Stomach (tissue), 9 donors: ENCODE results near the gene SPEM2. TPM values are rescaled to one million over a fixed set of nuclear protein-coding genes. Genes with fewer than 3 reads are reported as not detected.

ENCODE experiments used
- DNase-seq, 2 donors: peaks; one replicate each; pipeline versions ENCODE4 v3.0.0 to v3.0.0-alpha.2; 2013 to 2019
- H3K27ac ChIP-seq, 5 donors: fragments of 200-600 bp in 4 of 5; sonication (generic) in 4 of 5; one replicate each; pipeline ENCODE4 v1.5.1; 2013 to 2019; ENCODE audit warnings: mild to moderate bottlenecking in 1 of 5, moderate library complexity in 1 of 5
- H3K27me3 ChIP-seq, 3 donors: fragments of 200-600 bp; sonication (generic); one replicate each; pipeline ENCODE4 v1.5.1; 2017 to 2019; ENCODE audit warnings: mixed run types in 1 of 3
- H3K36me3 ChIP-seq, 4 donors: fragments of 200-600 bp; sonication (generic); 1 replicate in 3 of 4; 2 replicates in 1 of 4; pipeline ENCODE4 v1.5.1; 2016 to 2019
- H3K4me1 ChIP-seq, 4 donors: fragments of 200-600 bp; sonication (generic); one replicate each; pipeline ENCODE4 v1.5.1; 2016 to 2019
- H3K4me3 ChIP-seq, 4 donors: fragments of 200-600 bp; sonication (generic) in 3 of 4; one replicate each; pipeline ENCODE4 v1.5.1; 2016 to 2019; ENCODE audit warnings: mild to moderate bottlenecking in 1 of 4
- H3K9me3 ChIP-seq, 4 donors: fragments of 200-600 bp; sonication (generic); one replicate each; pipeline ENCODE4 v1.5.1; 2016 to 2019
- CTCF ChIP-seq, 7 experiments: fragments of 450-650 bp in 4 of 7; fragments of 200-600 bp in 3 of 7; sonication (generic) in 3 of 7; IDR thresholded peaks; one replicate each; pipeline ENCODE4 v1.5.1; 2016 to 2019; ENCODE audit warnings: antibody characterized with exemption in 7 of 7, control low read depth in 2 of 7, mild to moderate bottlenecking in 1 of 7
- EP300 ChIP-seq: sonication (generic); formaldehyde crosslinking; IDR thresholded peaks from one replicate; pipeline ENCODE4 v1.6.1; 2017; ENCODE audit warnings: antibody characterized with exemption
- POLR2A ChIP-seq, 4 donors: fragments of 450-650 bp; IDR thresholded peaks; one replicate each; pipeline ENCODE4 v1.6.1; 2016; ENCODE audit warnings: antibody characterized with exemption in 4 of 4, control low read depth in 2 of 4, mild to moderate bottlenecking in 1 of 4, moderate library complexity in 1 of 4
- POLR2AphosphoS5 ChIP-seq, 3 donors: sonication (generic); formaldehyde crosslinking; IDR thresholded peaks; one replicate each; pipeline ENCODE4 v1.6.1; 2016; ENCODE audit warnings: antibody characterized with exemption in 3 of 3
- WGBS, 5 donors: extraction: QIAGEN DNeasy Blood & Tissue Kit in 3 of 5; methylation state at CpG; one replicate each; pipeline versions ENCODE4 v1.1.5 to v1.1.7; 2013 to 2018; 5-methylcytosine and 5-hydroxymethylcytosine counted together
- intact Hi-C: fragments of 100-400 bp; cut with DNase I; formaldehyde crosslinking; loops from one replicate; pipeline ENCODE4 v1.15.1; 2023; ENCODE audit warnings: low total_unique reads
- polyA plus RNA-seq, 3 donors: library from polyadenylated mRNA; stranded (reverse); fragments of 200-250 nt; gene quantifications; one replicate each; pipeline ENCODE4 v1.2.3, GENCODE V29; 2013
- total RNA-seq, 5 donors: library from RNA; depleted of rRNA; stranded (reverse); fragments of >200 nt; gene quantifications; one replicate each; pipeline versions ENCODE4 v1.1.0 to v1.2.3, GENCODE V29; 2014 to 2016
- donor health status: healthy with polysubstance abuse.
- donor health status: Bipolar disorder and iron deficiency.
- donor health status: healthy.

The SPEM2 gene
- total and polyA plus RNA-seq, 8 donors, result not detected

- no peak for TF ChIP-seq POLR2AphosphoS5 (IDR thresholded peaks at IDR 0.05)
- TF ChIP-seq POLR2A (IDR thresholded peaks at IDR 0.05), result no peak
- no peak for TF ChIP-seq CTCF (IDR thresholded peaks at IDR 0.05)
- TF ChIP-seq EP300, result no peak
- DNase-seq, result no peak
- intact Hi-C loops, result no loop called here
- 78 to 90% (median 86%) methylated on average over 7 of the region's 7 CpGs for WGBS, 5 donors
- Histone ChIP-seq H3K4me1 (peaks cover 26 to 46% (median 42%) of the 10 kb centered on the region in 4 donors), H3K27ac (no peak overlapping the region), H3K9me3 (no peaks in the 10 kb centered on the region), H3K4me3 (no peak overlapping the region), H3K27me3 (peaks cover 11 to 94% (median 53%) of the 10 kb centered on the region in 3 donors), H3K36me3 (no peaks in the 10 kb centered on the region)
Measured at GRCh38 chr17:7443499-7444485, 18.4 kb downstream of the SPEM2 start.

- peak; percentile 78 to 79 for DNase-seq
- intact Hi-C loops, result no loop called here
- Histone ChIP-seq H3K4me1 (peaks cover 19 to 35% (median 31%) of the 10 kb centered on the region in 4 donors), H3K36me3 (no peaks in the 10 kb centered on the region), H3K4me3 (peak within 1 kb of the TSS; percentile 23 to 48 (median 34)), H3K27ac (no peak within 1 kb of the TSS), H3K27me3 (peaks cover 3 to 89% (median 44%) of the 10 kb centered on the region in 3 donors), H3K9me3 (no peaks in the 10 kb centered on the region)
- TF ChIP-seq CTCF (IDR thresholded peaks at IDR 0.05), result no peak
- no peak for TF ChIP-seq POLR2A (IDR thresholded peaks at IDR 0.05)
- TF ChIP-seq EP300, result no peak
- TF ChIP-seq POLR2AphosphoS5 (IDR thresholded peaks at IDR 0.05), result no peak
- 6 to 16% (median 10%) methylated on average over 30 to 51 of the region's 51 CpGs for WGBS, 5 donors
Measured at GRCh38 chr17:7444682-7445618, 19.5 kb downstream of the SPEM2 start, which contains the start of gene CHRNB1. CHRNB1 (plus strand) TSS chr17:7445061; CDS start chr17:7445128, 67 bp downstream.

- TF ChIP-seq POLR2A (IDR thresholded peaks at IDR 0.05) (no peak), EP300 (no peak), CTCF (IDR thresholded peaks at IDR 0.05) (no peak), POLR2AphosphoS5 (IDR thresholded peaks at IDR 0.05) (no peak)
- Histone ChIP-seq H3K36me3 (no peaks in the 10 kb centered on the region), H3K4me3 (peak overlapping the region; percentile 23 to 48 (median 34)), H3K4me1 (peaks cover 13 to 29% (median 24%) of the 10 kb centered on the region in 4 donors), H3K27ac (no peak overlapping the region), H3K27me3 (peaks cover 0 to 83% (median 37%) of the 10 kb centered on the region in 3 donors), H3K9me3 (no peaks in the 10 kb centered on the region)
- DNase-seq, result peak; percentile 59 to 82
- intact Hi-C loops, result no loop called here
- 2 to 9% (median 6%) methylated on average over 16 of the region's 16 CpGs for WGBS, 5 donors
Measured at GRCh38 chr17:7445619-7445968, 20.2 kb downstream of the SPEM2 start.

GRCh38 chr17:7448461-7448860, 23.0 kb downstream of the SPEM2 start:
- Histone ChIP-seq H3K27me3 (peaks cover 0 to 57% (median 28%) of the 10 kb centered on the region in 3 donors), H3K9me3 (no peaks in the 10 kb centered on the region), H3K36me3 (no peaks in the 10 kb centered on the region), H3K27ac (no peak overlapping the region), H3K4me1 (peaks cover 12 to 21% (median 19%) of the 10 kb centered on the region in 4 donors), H3K4me3 (no peak overlapping the region)
- intact Hi-C loops, result no loop called here
- no peak for DNase-seq
- TF ChIP-seq POLR2A (IDR thresholded peaks at IDR 0.05), result no peak
- TF ChIP-seq POLR2AphosphoS5 (IDR thresholded peaks at IDR 0.05), result no peak
- TF ChIP-seq CTCF (IDR thresholded peaks at IDR 0.05), result no peak
- TF ChIP-seq EP300, result no peak
- 84 to 94% (median 88%) methylated on average over 7 of the region's 7 CpGs for WGBS, 5 donors
